ENCODE results near the gene RILPL2. TPM values are rescaled to one million over a fixed set of nuclear protein-coding genes. Genes with fewer than 3 reads are reported as not detected.

The RILPL2 gene
- total RNA-seq, 1 donor from 2014 or later = 1.4 TPM

DNA sequence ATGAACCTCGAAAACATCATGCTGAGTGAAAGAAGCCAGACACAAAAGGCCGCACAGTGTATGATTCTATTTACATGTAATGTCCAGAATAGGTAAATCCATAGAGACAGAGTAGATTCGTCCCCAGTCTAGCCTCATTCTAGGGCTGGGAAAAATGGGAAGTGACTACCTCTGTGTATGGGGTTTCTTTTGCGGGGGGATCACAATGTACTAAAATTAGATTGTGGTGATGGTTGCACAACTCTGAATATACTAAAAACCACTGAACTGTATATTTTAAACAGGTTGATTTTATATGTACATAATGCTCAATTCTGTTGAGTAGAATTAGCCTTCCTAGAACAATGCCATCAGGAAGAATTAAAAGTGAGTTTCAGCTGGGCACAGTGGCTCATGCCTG lies 6.3 kb upstream of the RILPL2 start:
- TF ChIP-seq, protein P1, sequence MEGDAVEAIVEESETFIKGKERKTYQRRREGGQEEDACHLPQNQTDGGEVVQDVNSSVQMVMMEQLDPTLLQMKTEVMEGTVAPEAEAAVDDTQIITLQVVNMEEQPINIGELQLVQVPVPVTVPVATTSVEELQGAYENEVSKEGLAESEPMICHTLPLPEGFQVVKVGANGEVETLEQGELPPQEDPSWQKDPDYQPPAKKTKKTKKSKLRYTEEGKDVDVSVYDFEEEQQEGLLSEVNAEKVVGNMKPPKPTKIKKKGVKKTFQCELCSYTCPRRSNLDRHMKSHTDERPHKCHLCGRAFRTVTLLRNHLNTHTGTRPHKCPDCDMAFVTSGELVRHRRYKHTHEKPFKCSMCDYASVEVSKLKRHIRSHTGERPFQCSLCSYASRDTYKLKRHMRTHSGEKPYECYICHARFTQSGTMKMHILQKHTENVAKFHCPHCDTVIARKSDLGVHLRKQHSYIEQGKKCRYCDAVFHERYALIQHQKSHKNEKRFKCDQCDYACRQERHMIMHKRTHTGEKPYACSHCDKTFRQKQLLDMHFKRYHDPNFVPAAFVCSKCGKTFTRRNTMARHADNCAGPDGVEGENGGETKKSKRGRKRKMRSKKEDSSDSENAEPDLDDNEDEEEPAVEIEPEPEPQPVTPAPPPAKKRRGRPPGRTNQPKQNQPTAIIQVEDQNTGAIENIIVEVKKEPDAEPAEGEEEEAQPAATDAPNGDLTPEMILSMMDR (IDR thresholded peaks at IDR 0.05; ENCODE audit: insufficient read depth, low read depth, low read length) = no peak
- no peak for TF ChIP-seq EZH2 (IDR thresholded peaks at IDR 0.05; ENCODE audit: insufficient read depth, low read length)
- Histone ChIP-seq H3K9ac (ENCODE audit: low read length) (no peak overlapping the region), H2AFZ (ENCODE audit: low read depth, low read length) (no peak overlapping the region), H3K4me3 (ENCODE audit: insufficient read depth, low read depth, low read length) (no peak overlapping the region), H3K27ac (ENCODE audit: low read depth, low read length) (no peak overlapping the region), H3K36me3 (ENCODE audit: insufficient read depth, low read length) (no peaks in the 10 kb centered on the region), H3K27me3 (ENCODE audit: insufficient read depth, low read length) (no peaks in the 10 kb centered on the region), H3K9me3 (ENCODE audit: insufficient read depth, low read depth, low read length) (no peaks in the 10 kb centered on the region), H3K4me2 (ENCODE audit: low read length) (no peak overlapping the region), H4K20me1 (ENCODE audit: insufficient read depth, low read length) (no peaks in the 10 kb centered on the region), H3K4me1 (ENCODE audit: insufficient read depth, low read length) (no peaks in the 10 kb centered on the region), H3K79me2 (ENCODE audit: insufficient read depth, low read length) (no peaks in the 10 kb centered on the region)
- no peak overlapping the region for H3K4me3 Mint-ChIP-seq (ENCODE audit: unreplicated experiment)
- H3K4me1 Mint-ChIP-seq (ENCODE audit: low read depth, unreplicated experiment) = peaks cover 6% of the 10 kb centered on the region
- H3K36me3 Mint-ChIP-seq (ENCODE audit: low read depth, unreplicated experiment) = no peaks in the 10 kb centered on the region
- H3K27me3 Mint-ChIP-seq (ENCODE audit: low read depth, unreplicated experiment) = peaks cover 7% of the 10 kb centered on the region
- no peak overlapping the region for H3K27ac Mint-ChIP-seq (ENCODE audit: unreplicated experiment)
- no peak for DNase-seq (ENCODE audit: low read depth)
- no peak for FAIRE-seq
- H3K9me3 Mint-ChIP-seq (ENCODE audit: unreplicated experiment) = peaks cover 3% of the 10 kb centered on the region

DNA sequence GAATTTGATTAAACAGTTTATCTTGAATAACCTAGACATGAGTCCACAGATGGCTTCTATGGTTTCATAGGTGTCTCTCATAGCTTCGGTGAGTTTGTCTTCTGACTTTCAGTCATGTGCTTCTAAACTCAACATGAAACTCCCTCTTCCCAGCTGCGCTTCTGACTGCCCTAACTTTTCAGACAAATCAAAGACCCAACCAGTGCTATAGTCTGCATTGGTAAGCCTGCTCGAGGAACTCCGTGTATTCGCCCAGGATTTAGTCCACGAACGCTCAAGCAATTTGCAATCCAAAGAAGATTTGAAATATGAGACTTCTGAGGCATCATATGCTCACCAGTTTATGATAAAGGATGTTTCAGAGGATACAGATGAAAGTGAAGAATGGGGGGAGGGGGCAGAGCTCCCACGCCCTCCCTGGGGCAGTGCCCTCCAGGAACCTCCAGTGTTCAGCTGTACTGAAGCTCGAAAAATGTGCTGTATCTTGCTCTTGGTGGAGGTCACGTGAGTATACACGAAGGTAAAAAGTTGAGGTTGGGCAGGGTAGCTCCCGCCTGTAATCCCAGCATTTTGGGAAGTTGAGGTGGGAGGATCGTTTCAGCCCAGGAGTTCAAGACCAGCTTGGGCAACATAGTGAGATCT lies 5.2 kb upstream of the RILPL2 start:
- Mint-ChIP-seq H3K4me3 (ENCODE audit: unreplicated experiment) (no peak overlapping the region), H3K27me3 (ENCODE audit: low read depth, unreplicated experiment) (peaks cover 12% of the 10 kb centered on the region), H3K27ac (ENCODE audit: unreplicated experiment) (no peak overlapping the region), H3K36me3 (ENCODE audit: low read depth, unreplicated experiment) (no peaks in the 10 kb centered on the region), H3K4me1 (ENCODE audit: low read depth, unreplicated experiment) (peaks cover 6% of the 10 kb centered on the region), H3K9me3 (ENCODE audit: unreplicated experiment) (peaks cover 3% of the 10 kb centered on the region)
- H3K4me3 ChIP-seq (ENCODE audit: insufficient read depth, low read depth, low read length) = no peak overlapping the region
- no peaks in the 10 kb centered on the region for H3K9me3 ChIP-seq (ENCODE audit: insufficient read depth, low read depth, low read length)
- DNase-seq (ENCODE audit: low read depth) (no peak), FAIRE-seq (no peak)
- no peak overlapping the region for H3K4me2 ChIP-seq (ENCODE audit: low read length)
- no peak overlapping the region for H3K27ac ChIP-seq (ENCODE audit: low read depth, low read length)
- no peaks in the 10 kb centered on the region for H3K27me3 ChIP-seq (ENCODE audit: insufficient read depth, low read length)
- TF ChIP-seq, protein P1 (IDR thresholded peaks at IDR 0.05; ENCODE audit: insufficient read depth, low read depth, low read length) = no peak
- no peak for TF ChIP-seq EZH2 (IDR thresholded peaks at IDR 0.05; ENCODE audit: insufficient read depth, low read length)
- H3K36me3 ChIP-seq (ENCODE audit: insufficient read depth, low read length) = no peaks in the 10 kb centered on the region
- H2AFZ ChIP-seq (ENCODE audit: low read depth, low read length) = no peak overlapping the region
- H3K79me2 ChIP-seq (ENCODE audit: insufficient read depth, low read length) = no peaks in the 10 kb centered on the region
- H4K20me1 ChIP-seq (ENCODE audit: insufficient read depth, low read length) = no peaks in the 10 kb centered on the region
- no peaks in the 10 kb centered on the region for H3K4me1 ChIP-seq (ENCODE audit: insufficient read depth, low read length)
- no peak overlapping the region for H3K9ac ChIP-seq (ENCODE audit: low read length)

DNA sequence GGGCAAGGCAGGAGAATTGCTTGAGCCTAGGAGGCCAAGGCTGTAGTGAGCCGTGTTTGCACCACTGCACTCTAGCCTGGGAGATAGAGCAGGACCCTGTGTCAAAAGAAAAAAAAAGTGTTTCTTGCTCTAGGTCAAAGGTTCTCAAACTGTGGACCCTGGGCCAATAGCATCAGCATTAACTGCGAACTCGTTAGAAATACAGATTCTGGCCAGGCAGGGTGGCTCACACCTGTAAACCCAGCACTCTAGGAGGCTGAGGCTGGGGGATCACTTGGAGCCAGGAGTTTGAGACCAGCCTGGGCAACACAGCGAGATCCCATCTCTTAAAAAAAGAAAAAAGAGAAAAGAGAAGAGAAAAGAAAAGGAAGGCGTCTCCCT lies 858 bp downstream of the RILPL2 start:
- Mint-ChIP-seq H3K4me3 (ENCODE audit: unreplicated experiment) (peak overlapping the region; percentile 96), H3K4me1 (ENCODE audit: low read depth, unreplicated experiment) (no peaks in the 10 kb centered on the region), H3K27me3 (ENCODE audit: low read depth, unreplicated experiment) (peaks cover 6% of the 10 kb centered on the region), H3K36me3 (ENCODE audit: low read depth, unreplicated experiment) (peaks cover 3% of the 10 kb centered on the region), H3K27ac (ENCODE audit: unreplicated experiment) (peak overlapping the region; percentile 47), H3K9me3 (ENCODE audit: unreplicated experiment) (no peaks in the 10 kb centered on the region)
- Histone ChIP-seq H3K27ac (ENCODE audit: low read depth, low read length) (no peak overlapping the region), H3K36me3 (ENCODE audit: insufficient read depth, low read length) (no peaks in the 10 kb centered on the region), H3K4me1 (ENCODE audit: insufficient read depth, low read length) (peaks cover 7% of the 10 kb centered on the region), H3K79me2 (ENCODE audit: insufficient read depth, low read length) (peaks cover 6% of the 10 kb centered on the region), H4K20me1 (ENCODE audit: insufficient read depth, low read length) (peaks cover 8% of the 10 kb centered on the region), H3K9ac (ENCODE audit: low read length) (peak overlapping the region; percentile 77), H3K4me3 (ENCODE audit: insufficient read depth, low read depth, low read length) (peak overlapping the region; percentile 72), H3K9me3 (ENCODE audit: insufficient read depth, low read depth, low read length) (no peaks in the 10 kb centered on the region), H3K27me3 (ENCODE audit: insufficient read depth, low read length) (no peaks in the 10 kb centered on the region), H2AFZ (ENCODE audit: low read depth, low read length) (peak overlapping the region; percentile 97), H3K4me2 (ENCODE audit: low read length) (peak overlapping the region; percentile 95)
- DNase-seq (ENCODE audit: low read depth) (no peak), FAIRE-seq (no peak)
- TF ChIP-seq, protein P1 (IDR thresholded peaks at IDR 0.05; ENCODE audit: insufficient read depth, low read depth, low read length) = no peak
- TF ChIP-seq EZH2 (IDR thresholded peaks at IDR 0.05; ENCODE audit: insufficient read depth, low read length) = no peak

Measured in astrocyte (in vitro differentiated cells and primary cell).